PC-3 (cell line): Measurements from ENCODE around the gene ZNF438.

Source experiments
- CTCF ChIP-seq: fragments of 300-600 bp; sonication (generic); conservative IDR thresholded peaks from 2 replicates; pipeline ENCODE4 v1.5.1; 2017; ENCODE audit warnings: antibody characterized with exemption, low read depth, mild to moderate bottlenecking, low read length
- EZH2 ChIP-seq: fragments of 300-600 bp; sonication (generic); IDR thresholded peaks from one replicate; pipeline ENCODE4 v1.6.1; 2017; ENCODE audit warnings: antibody characterized with exemption, mild to moderate bottlenecking, low read length; ENCODE audit not compliant: unreplicated experiment
- EZH2phosphoT487 ChIP-seq: fragments of 300-600 bp; sonication (generic); IDR thresholded peaks from 2 replicates; pipeline ENCODE4 v1.6.1; 2018; ENCODE audit warnings: mild to moderate bottlenecking, antibody characterized with exemption, low read length, borderline replicate concordance

- no peak for TF ChIP-seq CTCF
- TF ChIP-seq EZH2 = no peak
- TF ChIP-seq EZH2phosphoT487 = no peak
Measured at GRCh38 chr10:30806850-30807249, 224.8 kb downstream of the ZNF438 start.
